DND-41 (cell line): Measurements from ENCODE around the gene ZNF213.

Experiments
- CTCF ChIP-seq: IDR thresholded peaks from 2 replicates; pipeline ENCODE4 v1.5.1; 2012; ENCODE audit warnings: borderline replicate concordance, low read length, moderate library complexity, mild to moderate bottlenecking; ENCODE audit not compliant: poor library complexity, severe bottlenecking; ENCODE audit errors: extremely low read depth
- EZH2 ChIP-seq: IDR thresholded peaks from 3 replicates; pipeline ENCODE4 v1.6.1; 2012; ENCODE audit warnings: borderline replicate concordance, low read depth, mild to moderate bottlenecking, moderate library complexity, low read length, inconsistent platforms; ENCODE audit not compliant: severe bottlenecking

GRCh38 chr16:3127745-3128144 lies 7.1 kb upstream of the ZNF213 start:
- TF ChIP-seq CTCF (no peak), EZH2 (no peak)
